Gastrocnemius medialis (tissue), 4 donors: ENCODE measurements around the gene GHRL. TPM values are rescaled to one million over a fixed set of nuclear protein-coding genes. Genes with fewer than 3 reads are reported as not detected.

Source experiments
- ATAC-seq, 2 donors: fragments of 150-250 bp; one replicate each; pipeline ENCODE4 v1.9.1; 2016
- DNase-seq, 2 donors: peaks; one replicate each; pipeline ENCODE4 v3.0.0-alpha.2; 2019
- H3K27ac ChIP-seq, 4 donors: fragments of 200-600 bp; sonication (generic); 1 replicate in 1 of 4; 2 replicates in 3 of 4; pipeline ENCODE4 v1.5.1; 2016 to 2018; ENCODE audit warnings: mild to moderate bottlenecking in 2 of 4, moderate library complexity in 1 of 4
- H3K27me3 ChIP-seq, 3 donors: fragments of 200-600 bp; sonication (generic) in 2 of 3; 1 replicate in 1 of 3; 2 replicates in 2 of 3; pipeline versions ENCODE4 v1.5.1 to v1.6.0; 2016 to 2019; ENCODE audit warnings: mild to moderate bottlenecking in 1 of 3, moderate library complexity in 1 of 3
- H3K36me3 ChIP-seq, 2 donors: fragments of 200-600 bp; sonication (generic) in 1 of 2; one replicate each; pipeline ENCODE4 v1.5.1; 2017 to 2018
- H3K4me1 ChIP-seq, 2 donors: fragments of 200-600 bp; sonication (generic) in 1 of 2; one replicate each; pipeline ENCODE4 v1.5.1; 2016 to 2017; ENCODE audit warnings: mild to moderate bottlenecking in 2 of 2
- H3K4me3 ChIP-seq, 4 donors: fragments of 200-600 bp; sonication (generic) in 3 of 4; 1 replicate in 1 of 4; 2 replicates in 3 of 4; pipeline ENCODE4 v1.5.1; 2016 to 2019; ENCODE audit warnings: mild to moderate bottlenecking in 2 of 4
- H3K9me3 ChIP-seq, 3 donors: fragments of 200-600 bp; sonication (generic) in 2 of 3; 1 replicate in 1 of 3; 2 replicates in 2 of 3; pipeline ENCODE4 v1.5.1; 2016 to 2019
- CTCF ChIP-seq, 5 experiments: fragments of 450-650 bp in 3 of 5; fragments of 200-600 bp in 2 of 5; sonication (generic) in 2 of 5; IDR thresholded peaks in 4 of 5; conservative IDR thresholded peaks in 1 of 5; 1 replicate in 4 of 5; 2 replicates in 1 of 5; pipeline ENCODE4 v1.5.1; 2016 to 2019; ENCODE audit warnings: antibody characterized with exemption in 5 of 5, mild to moderate bottlenecking in 3 of 5, moderate library complexity in 3 of 5
- POLR2A ChIP-seq, 2 donors: fragments of 450-650 bp; IDR thresholded peaks; one replicate each; pipeline ENCODE4 v1.6.1; 2017; ENCODE audit warnings: antibody characterized with exemption in 2 of 2, mild to moderate bottlenecking in 2 of 2, moderate library complexity in 2 of 2
- in situ Hi-C, 4 donors: fragments of 200-750 bp; cut with MboI; loops; one replicate each; pipeline versions ENCODE4 v1.15.0 to v1.8.0; 2017; ENCODE audit warnings: low sequenced_read_pairs in 4 of 4
- intact Hi-C: fragments of 100-400 bp; cut with DNase I; formaldehyde crosslinking; loops from one replicate; pipeline ENCODE4 v1.15.1; 2023; ENCODE audit warnings: low total_unique reads
- total RNA-seq, 4 donors: library from RNA; depleted of rRNA; stranded (reverse); fragments of >200 nt; gene quantifications; one replicate each; pipeline versions ENCODE4 v1.1.0 to v1.2.3, GENCODE V29; 2016

Gene GHRL
- total RNA-seq, 4 donors from 2014 or later = not detected

- DNase-seq (no peak), ATAC-seq (no peak)
- Histone ChIP-seq H3K4me1 (peaks cover 13 to 15% of the 10 kb centered on the region in 2 donors), H3K27me3 (no peaks in the 10 kb centered on the region), H3K4me3 (no peak overlapping the region), H3K36me3 (no peaks in the 10 kb centered on the region), H3K27ac (no peak overlapping the region), H3K9me3 (no peaks in the 10 kb centered on the region)
- in situ Hi-C loops (no loop called here), intact Hi-C loops (no loop called here)
- TF ChIP-seq POLR2A (IDR thresholded peaks at IDR 0.05) = no peak
- no peak for TF ChIP-seq CTCF (IDR thresholded peaks at IDR 0.05 in 4 of 5, conservative IDR thresholded peaks at IDR 0.05 in 1 of 5)
These were observed 46.7 kb upstream of the GHRL start for GRCh38 chr3:10339376-10339955.

- Histone ChIP-seq H3K27me3 (no peaks in the 10 kb centered on the region), H3K4me1 (peaks cover 19% of the 10 kb centered on the region in 2 donors), H3K4me3 (no peak overlapping the region), H3K36me3 (no peaks in the 10 kb centered on the region), H3K27ac (no peak overlapping the region), H3K9me3 (no peaks in the 10 kb centered on the region)
- in situ Hi-C loops (no loop called here), intact Hi-C loops (no loop called here)
- DNase-seq (no peak), ATAC-seq (no peak)
- TF ChIP-seq POLR2A (IDR thresholded peaks at IDR 0.05) = no peak
- no peak for TF ChIP-seq CTCF (IDR thresholded peaks at IDR 0.05 in 4 of 5, conservative IDR thresholded peaks at IDR 0.05 in 1 of 5)
These were observed 46.0 kb upstream of the GHRL start for GRCh38 chr3:10338591-10339353.

GRCh38 chr3:10338164-10338470 lies 45.4 kb upstream of the GHRL start:
- H3K4me3 ChIP-seq = no peak overlapping the region
- in situ Hi-C loops = no loop called here
- ATAC-seq (no peak), DNase-seq (no peak)
- no peaks in the 10 kb centered on the region for H3K9me3 ChIP-seq
- peaks cover 24 to 25% of the 10 kb centered on the region in 2 donors for H3K4me1 ChIP-seq
- no peaks in the 10 kb centered on the region for H3K36me3 ChIP-seq
- intact Hi-C loops = no loop called here
- TF ChIP-seq CTCF (IDR thresholded peaks at IDR 0.05 in 4 of 5, conservative IDR thresholded peaks at IDR 0.05 in 1 of 5) (no peak), POLR2A (IDR thresholded peaks at IDR 0.05) (no peak)
- H3K27ac ChIP-seq = no peak overlapping the region
- no peaks in the 10 kb centered on the region for H3K27me3 ChIP-seq

GRCh38 chr3:10337323-10338163 lies 44.8 kb upstream of the GHRL start:
- peaks cover 24 to 25% of the 10 kb centered on the region in 2 donors for H3K4me1 ChIP-seq
- TF ChIP-seq CTCF (IDR thresholded peaks at IDR 0.05 in 4 of 5, conservative IDR thresholded peaks at IDR 0.05 in 1 of 5) (no peak), POLR2A (IDR thresholded peaks at IDR 0.05) (no peak)
- intact Hi-C loops (no loop called here), in situ Hi-C loops (no loop called here)
- no peak overlapping the region for H3K4me3 ChIP-seq
- H3K9me3 ChIP-seq = no peaks in the 10 kb centered on the region
- ATAC-seq (no peak), DNase-seq (no peak)
- no peaks in the 10 kb centered on the region for H3K27me3 ChIP-seq
- H3K36me3 ChIP-seq = no peaks in the 10 kb centered on the region
- H3K27ac ChIP-seq = no peak overlapping the region
